SJSA1 (cell line): ENCODE results near the gene APOBEC2. TPM values are rescaled to one million over a fixed set of nuclear protein-coding genes. Genes with fewer than 3 reads are reported as not detected.

Experiments used
- DNase-seq, 2 experiments: peaks; one replicate each; pipeline ENCODE4 v3.0.0-alpha.2; 2015 to 2020; ENCODE audit warnings: low spot score in 2 of 2, low read depth in 1 of 2
- H3K27ac ChIP-seq: fragments of 250-450 bp; sonication (Bioruptor Pico); 2 replicates; pipeline ENCODE4 v1.5.1; 2020; ENCODE audit warnings: mild to moderate bottlenecking, moderate library complexity
- H3K27me3 ChIP-seq: fragments of 250-450 bp; sonication (Bioruptor Pico); replicated peaks from 2 replicates; pipeline ENCODE4 v1.5.1; 2020; ENCODE audit warnings: mild to moderate bottlenecking, moderate library complexity
- H3K36me3 ChIP-seq: fragments of 250-450 bp; sonication (Bioruptor Pico); 2 replicates; pipeline ENCODE4 v1.5.1; 2020; ENCODE audit warnings: mild to moderate bottlenecking
- H3K4me1 ChIP-seq: fragments of 250-450 bp; sonication (Bioruptor Pico); replicated peaks from 2 replicates; pipeline ENCODE4 v1.6.1; 2021; ENCODE audit warnings: mild to moderate bottlenecking
- H3K4me3 ChIP-seq: fragments of 250-450 bp; sonication (Bioruptor Pico); 2 replicates; pipeline ENCODE4 v1.5.1; 2020; ENCODE audit warnings: mild to moderate bottlenecking
- H3K9me3 ChIP-seq: fragments of 250-450 bp; sonication (Bioruptor Pico); replicated peaks from 2 replicates; pipeline ENCODE4 v1.5.1; 2020; ENCODE audit warnings: mild to moderate bottlenecking
- total RNA-seq: library from RNA; depleted of rRNA; stranded (reverse); fragments of >200 nt; shearing (Covaris generic); gene quantifications from 2 replicates; pipeline ENCODE4 v1.2.3, GENCODE V29; 2014

Gene APOBEC2
- total RNA-seq, 1 experiment from 2014 or later: not detected

GRCh38 chr6:41040940-41041536, 12.0 kb upstream of the APOBEC2 start:
- DNase-seq: no peak
- H3K4me3 ChIP-seq: no peak overlapping the region
- H3K9me3 ChIP-seq: no peaks in the 10 kb centered on the region
- peaks cover 5% of the 10 kb centered on the region; the same call in 1 of the 2 replicates for H3K4me1 ChIP-seq
- no peaks in the 10 kb centered on the region for H3K36me3 ChIP-seq
- no peaks in the 10 kb centered on the region for H3K27me3 ChIP-seq
- no peak overlapping the region for H3K27ac ChIP-seq

DNA sequence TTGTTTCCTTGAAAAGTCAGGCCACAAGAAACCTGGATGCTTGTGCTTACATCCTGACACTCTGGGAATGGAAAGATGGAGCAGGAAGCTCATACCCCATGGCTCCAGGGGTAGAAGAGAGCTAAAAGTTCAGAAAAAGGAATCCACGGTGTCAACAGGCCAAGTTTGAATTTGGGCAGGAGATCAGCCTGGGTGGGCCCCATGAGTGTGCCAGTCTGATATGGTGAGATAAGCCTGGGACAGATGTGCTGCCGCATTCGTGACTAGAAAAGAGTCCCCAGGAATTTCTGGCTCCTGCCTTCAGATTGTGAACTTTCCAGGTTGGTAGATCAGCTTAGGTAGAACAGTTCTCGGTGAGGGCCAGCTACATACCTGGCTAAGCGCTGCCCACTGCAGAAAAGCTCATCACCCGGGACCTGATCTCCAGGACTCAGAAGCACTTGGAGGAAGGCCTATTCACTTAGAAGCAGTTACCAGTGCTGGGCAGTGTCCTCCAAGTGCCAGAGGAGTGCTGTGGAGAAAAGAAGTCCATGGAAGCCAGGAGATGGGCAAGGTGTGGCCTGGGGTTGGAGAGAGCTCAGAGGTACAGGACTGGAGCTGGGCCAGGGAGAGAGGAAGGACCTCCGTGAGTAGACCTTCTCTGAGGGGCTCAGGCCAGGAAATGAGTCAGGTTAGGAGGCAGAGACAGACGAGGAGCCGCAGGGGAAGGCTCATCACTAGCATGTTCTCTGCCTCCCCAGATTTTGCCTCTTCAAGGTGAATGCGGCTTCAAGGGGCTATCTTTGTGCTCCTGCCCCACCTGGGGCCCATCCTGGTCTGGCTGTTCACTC, 10.6 kb upstream of the APOBEC2 start, which contains the start of gene TSPO2:
Gene TSPO2 (plus strand): TSS at position 242 of the 830 bp plus-strand sequence. CDS start 519 bp downstream, at position 761.
- H3K36me3 ChIP-seq: no peaks in the 10 kb centered on the region
- DNase-seq: no peak
- H3K9me3 ChIP-seq: no peaks in the 10 kb centered on the region
- H3K27ac ChIP-seq: no peak within 1 kb of the TSS
- H3K4me3 ChIP-seq: no peak within 1 kb of the TSS
- peaks cover 5% of the 10 kb centered on the region; the same call in 1 of the 2 replicates for H3K4me1 ChIP-seq
- no peaks in the 10 kb centered on the region for H3K27me3 ChIP-seq

- H3K9me3 ChIP-seq: no peaks in the 10 kb centered on the region
- H3K4me1 ChIP-seq: peaks cover 5% of the 10 kb centered on the region; the same call in 1 of the 2 replicates
- no peak overlapping the region for H3K27ac ChIP-seq
- H3K36me3 ChIP-seq: no peaks in the 10 kb centered on the region
- no peaks in the 10 kb centered on the region for H3K27me3 ChIP-seq
- no peak for DNase-seq
- H3K4me3 ChIP-seq: no peak overlapping the region
These were observed 9.9 kb upstream of the APOBEC2 start for GRCh38 chr6:41043151-41043550.

GRCh38 chr6:41045664-41046063, 7.3 kb upstream of the APOBEC2 start:
- Histone ChIP-seq H3K9me3 (no peaks in the 10 kb centered on the region), H3K27ac (no peak overlapping the region), H3K4me1 (peaks cover 3% of the 10 kb centered on the region; the same call in 1 of the 2 replicates), H3K4me3 (no peak overlapping the region), H3K36me3 (no peaks in the 10 kb centered on the region), H3K27me3 (no peaks in the 10 kb centered on the region)
- no peak for DNase-seq

GRCh38 chr6:41046084-41046483, 6.9 kb upstream of the APOBEC2 start:
- no peaks in the 10 kb centered on the region for H3K36me3 ChIP-seq
- H3K27me3 ChIP-seq: no peaks in the 10 kb centered on the region
- no peak for DNase-seq
- H3K4me3 ChIP-seq: no peak overlapping the region
- H3K27ac ChIP-seq: no peak overlapping the region
- H3K4me1 ChIP-seq: no peaks in the 10 kb centered on the region
- H3K9me3 ChIP-seq: no peaks in the 10 kb centered on the region

GRCh38 chr6:41047306-41047705, 5.7 kb upstream of the APOBEC2 start:
- Histone ChIP-seq H3K27ac (no peak overlapping the region), H3K4me3 (no peak overlapping the region), H3K9me3 (no peaks in the 10 kb centered on the region), H3K27me3 (no peaks in the 10 kb centered on the region), H3K36me3 (no peaks in the 10 kb centered on the region), H3K4me1 (no peaks in the 10 kb centered on the region)
- DNase-seq: no peak

DNA sequence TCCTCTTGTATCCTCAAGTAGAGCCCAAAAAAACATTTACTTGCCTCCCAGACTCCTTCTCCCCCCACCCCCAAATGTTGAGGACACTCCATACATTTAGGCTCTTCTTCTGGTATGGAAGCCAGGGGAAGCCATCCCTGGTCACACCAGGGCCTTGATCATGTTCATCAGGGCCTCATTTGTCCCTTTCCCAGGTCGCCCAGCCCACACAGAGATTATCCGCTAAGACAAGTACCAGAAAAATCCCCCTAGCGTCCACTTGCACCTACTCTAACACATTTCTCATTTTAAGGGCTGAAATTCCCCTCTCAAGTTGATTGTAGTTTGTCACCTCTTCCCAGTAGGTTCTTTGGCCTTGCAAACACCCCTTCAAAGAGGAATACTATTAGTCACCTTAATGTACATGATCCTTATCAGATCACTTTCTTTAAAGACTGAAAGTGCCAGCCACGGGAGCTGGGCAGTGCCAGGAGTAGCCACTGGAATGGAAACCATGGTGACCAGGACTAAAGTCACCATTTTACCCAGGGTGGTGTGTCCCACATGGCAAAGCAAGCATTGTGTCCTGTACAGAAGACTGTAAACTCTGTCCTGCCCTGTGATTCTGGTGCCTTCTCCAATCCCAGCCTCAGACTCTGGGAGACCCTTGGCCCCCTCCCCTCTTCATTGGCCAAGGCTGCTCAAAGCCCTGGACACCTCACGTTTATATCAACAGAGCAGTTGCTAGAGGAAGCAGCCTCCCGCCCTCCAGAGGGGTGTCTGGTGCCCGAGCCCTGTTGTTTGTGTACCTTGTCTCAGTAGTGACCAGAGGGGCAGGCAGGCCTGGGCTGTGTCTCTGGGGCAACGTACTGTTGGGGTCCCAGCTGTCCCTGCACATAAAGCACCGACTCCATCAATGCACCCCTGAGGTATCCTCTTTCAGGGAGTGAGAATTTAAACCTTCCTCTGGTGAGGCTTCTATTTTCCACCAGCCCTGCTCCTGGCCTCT, 5.0 kb upstream of the APOBEC2 start:
- Histone ChIP-seq H3K4me1 (no peaks in the 10 kb centered on the region), H3K9me3 (no peaks in the 10 kb centered on the region), H3K4me3 (no peak overlapping the region), H3K36me3 (no peaks in the 10 kb centered on the region), H3K27ac (no peak overlapping the region), H3K27me3 (no peaks in the 10 kb centered on the region)
- no peak for DNase-seq

GRCh38 chr6:41049521-41049920, 3.5 kb upstream of the APOBEC2 start:
- no peaks in the 10 kb centered on the region for H3K4me1 ChIP-seq
- no peak overlapping the region for H3K27ac ChIP-seq
- no peaks in the 10 kb centered on the region for H3K9me3 ChIP-seq
- H3K4me3 ChIP-seq: no peak overlapping the region
- no peaks in the 10 kb centered on the region for H3K27me3 ChIP-seq
- DNase-seq: no peak
- H3K36me3 ChIP-seq: no peaks in the 10 kb centered on the region

GRCh38 chr6:41049955-41050354, 3.0 kb upstream of the APOBEC2 start:
- no peaks in the 10 kb centered on the region for H3K27me3 ChIP-seq
- DNase-seq: no peak
- no peaks in the 10 kb centered on the region for H3K4me1 ChIP-seq
- no peak overlapping the region for H3K27ac ChIP-seq
- no peaks in the 10 kb centered on the region for H3K36me3 ChIP-seq
- no peak overlapping the region for H3K4me3 ChIP-seq
- H3K9me3 ChIP-seq: no peaks in the 10 kb centered on the region

DNA sequence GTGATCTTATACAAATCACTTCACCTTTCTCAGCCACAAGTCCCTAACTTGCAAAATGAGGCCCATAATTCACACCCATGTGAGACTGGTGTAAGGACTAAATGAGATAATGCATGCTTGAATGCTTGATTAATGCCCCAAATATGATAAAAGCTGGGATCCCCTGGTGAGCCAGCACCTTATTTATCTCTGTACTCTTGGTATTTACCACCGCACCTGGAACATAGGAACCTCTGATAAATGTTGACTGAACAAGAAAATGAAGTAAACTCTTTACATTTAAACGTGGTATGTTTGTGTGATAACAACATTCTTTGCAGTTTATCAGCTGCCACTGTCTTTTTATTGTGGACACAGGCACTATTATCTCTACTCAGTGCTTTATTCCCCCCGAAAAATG, 2.5 kb upstream of the APOBEC2 start:
- no peaks in the 10 kb centered on the region for H3K36me3 ChIP-seq
- no peak overlapping the region for H3K27ac ChIP-seq
- H3K9me3 ChIP-seq: no peaks in the 10 kb centered on the region
- no peaks in the 10 kb centered on the region for H3K4me1 ChIP-seq
- no peak for DNase-seq
- H3K4me3 ChIP-seq: no peak overlapping the region
- no peaks in the 10 kb centered on the region for H3K27me3 ChIP-seq

GRCh38 chr6:41051873-41052272, 1.1 kb upstream of the APOBEC2 start:
- Histone ChIP-seq H3K4me1 (no peaks in the 10 kb centered on the region), H3K4me3 (no peak overlapping the region), H3K27me3 (no peaks in the 10 kb centered on the region), H3K9me3 (no peaks in the 10 kb centered on the region), H3K27ac (no peak overlapping the region), H3K36me3 (no peaks in the 10 kb centered on the region)
- no peak for DNase-seq

GRCh38 chr6:41054511-41054910, 1.5 kb downstream of the APOBEC2 start:
- no peaks in the 10 kb centered on the region for H3K4me1 ChIP-seq
- DNase-seq: no peak
- no peak overlapping the region for H3K4me3 ChIP-seq
- H3K36me3 ChIP-seq: no peaks in the 10 kb centered on the region
- no peaks in the 10 kb centered on the region for H3K9me3 ChIP-seq
- no peaks in the 10 kb centered on the region for H3K27me3 ChIP-seq
- H3K27ac ChIP-seq: no peak overlapping the region

DNA sequence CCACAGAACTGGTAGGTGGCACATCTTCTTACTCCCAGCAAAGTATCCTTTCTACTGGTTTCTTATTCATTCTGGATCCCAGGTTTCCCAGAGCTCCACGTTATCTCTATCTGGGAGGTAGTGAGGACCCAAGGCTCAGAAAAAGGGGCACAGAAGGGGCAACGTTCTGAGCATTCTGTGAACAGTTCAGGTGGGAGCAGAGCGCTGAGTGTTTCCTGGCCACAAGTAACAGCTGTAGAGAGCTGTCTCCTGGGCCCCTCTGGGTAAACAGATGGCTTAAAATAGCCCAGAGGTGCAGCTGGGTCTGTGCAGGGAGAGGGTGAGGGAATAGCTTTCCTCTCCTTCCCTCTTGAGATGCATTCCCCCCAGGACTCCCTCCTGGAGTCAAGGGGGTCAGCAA, 2.1 kb downstream of the APOBEC2 start:
- Histone ChIP-seq H3K9me3 (no peaks in the 10 kb centered on the region), H3K27ac (no peak overlapping the region), H3K4me3 (no peak overlapping the region), H3K36me3 (no peaks in the 10 kb centered on the region), H3K4me1 (no peaks in the 10 kb centered on the region), H3K27me3 (no peaks in the 10 kb centered on the region)
- no peak for DNase-seq
